ENCODE results near the gene IGFL3.
"Not testable (repeated sequence)": the region's sequence is repeated elsewhere in the genome, so short reads cannot be mapped to it uniquely, and the experiment has no call there.

The IGFL3 gene

GRCh38 chr19:46124638-46125115, at the start of gene IGFL3:
Gene IGFL3 (minus strand): TSS chr19:46124688. CDS start chr19:46124649, 39 bp downstream.
- no peak for DNase-seq (ENCODE audit: low read depth in 2 of 2)

GRCh38 chr19:46173886-46174480, 49.5 kb upstream of the IGFL3 start:
- DNase-seq (ENCODE audit: low read depth in 2 of 2): no peak

GRCh38 chr19:46162731-46163130, 38.2 kb upstream of the IGFL3 start:
- DNase-seq (ENCODE audit: low read depth in 2 of 2): no peak

- not testable (repeated sequence) for DNase-seq (ENCODE audit: low read depth in 2 of 2)
Measured at GRCh38 chr19:46161642-46162257, 37.3 kb upstream of the IGFL3 start.

GRCh38 chr19:46160233-46160775, 35.8 kb upstream of the IGFL3 start:
- no peak for DNase-seq (ENCODE audit: low read depth in 2 of 2)

- no peak for DNase-seq (ENCODE audit: low read depth in 2 of 2)
Measured at GRCh38 chr19:46159418-46160232, 35.1 kb upstream of the IGFL3 start.

GRCh38 chr19:46155237-46155636, 30.7 kb upstream of the IGFL3 start:
- no peak for DNase-seq (ENCODE audit: low read depth in 2 of 2)

- no peak for DNase-seq (ENCODE audit: low read depth in 2 of 2)
Measured at GRCh38 chr19:46150606-46151005, 26.1 kb upstream of the IGFL3 start.

- DNase-seq (ENCODE audit: low read depth in 2 of 2): no peak
Measured at GRCh38 chr19:46147791-46148288, 23.4 kb upstream of the IGFL3 start, which contains the start of gene IGFL2. Gene IGFL2 (plus strand): TSS chr19:46148238. CDS start chr19:46148279, 41 bp downstream.

- DNase-seq (ENCODE audit: low read depth in 2 of 2): no peak
Measured at GRCh38 chr19:46147166-46147740, 22.8 kb upstream of the IGFL3 start.

- no peak for DNase-seq (ENCODE audit: low read depth in 2 of 2)
Measured at GRCh38 chr19:46144756-46145155, 20.3 kb upstream of the IGFL3 start.

GRCh38 chr19:46142294-46142693, 17.8 kb upstream of the IGFL3 start:
- DNase-seq (ENCODE audit: low read depth in 2 of 2): no peak

GRCh38 chr19:46141421-46141820, 16.9 kb upstream of the IGFL3 start:
- DNase-seq (ENCODE audit: low read depth in 2 of 2): no peak

GRCh38 chr19:46137915-46138473, 13.5 kb upstream of the IGFL3 start:
- DNase-seq (ENCODE audit: low read depth in 2 of 2): no peak

GRCh38 chr19:46134527-46134926, 10.0 kb upstream of the IGFL3 start:
- DNase-seq (ENCODE audit: low read depth in 2 of 2): no peak

- peak in 1 of 2 experiments; percentile 2 for DNase-seq (ENCODE audit: low read depth in 2 of 2)
Measured at GRCh38 chr19:46133777-46134241, 9.3 kb upstream of the IGFL3 start.

GRCh38 chr19:46133101-46133627, 8.7 kb upstream of the IGFL3 start:
- DNase-seq (ENCODE audit: low read depth in 2 of 2): peak; percentile 93 to 94

GRCh38 chr19:46132508-46133100, 8.1 kb upstream of the IGFL3 start:
- no peak for DNase-seq (ENCODE audit: low read depth in 2 of 2)

GRCh38 chr19:46131485-46132143, 7.1 kb upstream of the IGFL3 start:
- no peak for DNase-seq (ENCODE audit: low read depth in 2 of 2)

- no peak for DNase-seq (ENCODE audit: low read depth in 2 of 2)
Measured at GRCh38 chr19:46126086-46126580, 1.6 kb upstream of the IGFL3 start.

Measured in fibroblast of skin of left quadriceps (primary cell).